Common myeloid progenitor, CD34-positive (primary cell): Measurements from ENCODE around the gene COL4A2.

ENCODE experiments used
- CTCF ChIA-PET: fragments of 350-600 bp; sonication (Branson Sonifier 250); formaldehyde crosslinking; loops from one replicate; lab custom pipeline; 2021; ENCODE audit warnings: antibody characterized with exemption; lab: Charles Lee
- POLR2A ChIA-PET: fragments of 350-600 bp; sonication (Branson Sonifier 250); formaldehyde crosslinking; loops from one replicate; lab custom pipeline; 2021; ENCODE audit warnings: antibody characterized with exemption; lab: Charles Lee
- DNase-seq, 3 donors: peaks; one replicate each; pipeline versions ENCODE4 v3.0.0 to v3.0.0-alpha.2; 2013
- H3K27ac ChIP-seq, 2 experiments: 1 replicate in 1 of 2; 2 replicates in 1 of 2; pipeline ENCODE4 v1.7.0; 2013; ENCODE audit warnings: inconsistent platforms in 2 of 2, low read length in 2 of 2, mild to moderate bottlenecking in 2 of 2, low read depth in 1 of 2, moderate library complexity in 1 of 2; ENCODE audit not compliant: severe bottlenecking in 2 of 2, insufficient read depth in 1 of 2, poor library complexity in 1 of 2
- H3K27me3 ChIP-seq, 5 experiments: replicated peaks in 2 of 5; 1 replicate in 3 of 5; 2 replicates in 2 of 5; pipeline versions ENCODE4 v1.6.1 to v1.7.0; 2013; ENCODE audit warnings: low read length in 4 of 5, mild to moderate bottlenecking in 2 of 5, moderate library complexity in 2 of 5, inconsistent platforms in 1 of 5; ENCODE audit not compliant: insufficient read depth in 5 of 5, control insufficient read depth in 4 of 5
- H3K36me3 ChIP-seq, 4 experiments: 1 replicate in 2 of 4; 2 replicates in 2 of 4; pipeline versions ENCODE4 v1.6.1 to v1.7.0; 2013; ENCODE audit warnings: low read length in 3 of 4, control low read depth in 1 of 4, mild to moderate bottlenecking in 1 of 4; ENCODE audit not compliant: control insufficient read depth in 4 of 4, insufficient read depth in 4 of 4
- H3K4me1 ChIP-seq, 4 experiments: 1 replicate in 3 of 4; 2 replicates in 1 of 4; pipeline versions ENCODE4 v1.6.1 to v1.7.1; 2013; ENCODE audit warnings: low read length in 3 of 4, mild to moderate bottlenecking in 3 of 4, control low read depth in 1 of 4, inconsistent platforms in 1 of 4, moderate library complexity in 1 of 4; ENCODE audit not compliant: control insufficient read depth in 4 of 4, insufficient read depth in 4 of 4; ENCODE audit errors: control extremely low read depth in 1 of 4
- H3K4me3 ChIP-seq, 7 experiments: 1 replicate in 4 of 7; 2 replicates in 3 of 7; pipeline versions ENCODE4 v1.5.1 to v1.7.0; 2013; ENCODE audit warnings: mild to moderate bottlenecking in 7 of 7, low read length in 6 of 7, moderate library complexity in 6 of 7, inconsistent platforms in 2 of 7, low read depth in 2 of 7, control low read depth in 1 of 7; ENCODE audit not compliant: insufficient read depth in 4 of 7, control insufficient read depth in 1 of 7; ENCODE audit errors: extremely low read depth in 1 of 7
- H3K9me3 ChIP-seq, 5 experiments: 1 replicate in 4 of 5; 2 replicates in 1 of 5; pipeline versions ENCODE4 v1.6.1 to v1.7.1; 2013; ENCODE audit warnings: low read length in 4 of 5, mild to moderate bottlenecking in 2 of 5, inconsistent platforms in 1 of 5, low read depth in 1 of 5, moderate library complexity in 1 of 5; ENCODE audit not compliant: control insufficient read depth in 4 of 5, insufficient read depth in 2 of 5; ENCODE audit errors: control extremely low read depth in 1 of 5
- WGBS: methylation state at CpG from one replicate; pipeline ENCODE4 v1.1.5; 2013; ENCODE audit not compliant: insufficient coverage; 5-methylcytosine and 5-hydroxymethylcytosine counted together

The COL4A2 gene

DNA sequence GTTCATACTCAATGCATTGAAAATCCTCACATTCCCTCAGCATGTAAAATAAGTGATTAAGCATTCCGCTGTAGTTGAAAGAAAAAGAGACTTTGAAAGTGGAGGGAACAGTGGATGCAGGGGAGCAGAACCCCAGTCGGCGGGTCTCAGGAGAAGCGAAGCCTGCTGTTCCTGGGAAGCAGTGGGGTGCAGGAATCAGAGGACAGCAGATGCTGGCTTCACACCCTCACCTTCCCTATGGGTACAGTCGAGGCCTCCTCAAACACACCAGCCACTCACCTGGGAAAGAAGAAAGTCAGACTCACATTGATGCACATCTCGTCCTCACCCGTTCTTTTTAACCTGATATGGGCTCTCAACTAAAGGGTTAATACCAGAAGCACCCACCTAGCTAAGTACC is 38.2 kb downstream of the COL4A2 start:
- Histone ChIP-seq H3K27ac (no peak overlapping the region), H3K9me3 (no peaks in the 10 kb centered on the region), H3K4me3 (no peak overlapping the region), H3K4me1 (peaks cover 0 to 12% (median 9%) of the 10 kb centered on the region in 4 experiments), H3K27me3 (peaks cover 4 to 72% (median 25%) of the 10 kb centered on the region in 5 experiments), H3K36me3 (no peaks in the 10 kb centered on the region)
- POLR2A ChIA-PET: no interaction called here
- DNase-seq: no peak
- CTCF ChIA-PET: no interaction called here
- 97% methylated on average over 4 of the region's 7 CpGs for WGBS

DNA sequence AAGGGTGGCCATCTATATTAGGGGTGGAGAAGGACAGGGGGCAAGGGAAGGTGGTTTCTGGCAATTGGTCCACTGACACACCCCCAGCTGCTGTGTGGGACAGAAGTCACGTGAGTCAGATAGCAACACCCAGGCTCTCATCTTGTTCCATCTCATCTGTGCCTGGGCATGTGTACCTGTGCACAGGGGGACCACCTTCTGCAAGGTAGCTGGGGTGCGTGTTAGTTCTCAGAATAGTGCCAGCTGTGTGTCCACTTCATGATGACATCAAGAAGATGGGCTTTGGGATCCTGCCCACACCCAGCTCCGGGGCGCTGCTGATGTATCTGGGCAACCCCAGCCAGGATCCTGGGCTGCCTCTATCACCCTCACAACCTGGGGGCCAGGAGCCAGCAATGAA is 38.6 kb downstream of the COL4A2 start:
- ChIA-PET CTCF (no interaction called here), POLR2A (no interaction called here)
- Histone ChIP-seq H3K4me1 (peaks cover 0 to 8% (median 5%) of the 10 kb centered on the region in 4 experiments), H3K9me3 (no peaks in the 10 kb centered on the region), H3K36me3 (no peaks in the 10 kb centered on the region), H3K4me3 (no peak overlapping the region), H3K27ac (no peak overlapping the region), H3K27me3 (peaks cover 4 to 68% (median 24%) of the 10 kb centered on the region in 5 experiments)
- DNase-seq: no peak
- 100% methylated on average over 2 of the region's 4 CpGs for WGBS

DNA sequence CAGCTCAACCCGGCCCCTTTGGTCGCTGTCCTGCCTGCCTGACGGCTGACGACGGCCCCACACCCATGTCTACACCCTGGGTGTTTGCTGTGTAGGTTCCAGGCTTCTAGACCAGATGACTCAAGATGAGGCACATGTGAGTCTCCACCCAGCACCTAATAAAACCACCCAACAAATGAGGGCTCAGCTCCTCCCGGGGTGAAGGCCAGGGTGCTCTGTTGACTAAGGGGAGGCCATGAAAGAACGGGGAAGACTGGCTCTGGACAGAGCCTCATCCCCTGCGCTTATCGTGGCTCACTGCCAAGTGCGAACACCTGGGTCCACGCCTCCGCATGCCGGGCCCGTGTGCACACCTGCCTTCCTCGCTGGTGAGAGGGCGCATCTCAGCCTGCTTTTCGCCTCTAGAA is 39.6 kb downstream of the COL4A2 start:
- ChIA-PET POLR2A (no interaction called here), CTCF (no interaction called here)
- Histone ChIP-seq H3K27ac (no peak overlapping the region), H3K27me3 (peaks cover 4 to 58% (median 24%) of the 10 kb centered on the region in 5 experiments), H3K4me1 (no peaks in the 10 kb centered on the region), H3K9me3 (no peaks in the 10 kb centered on the region), H3K4me3 (no peak overlapping the region), H3K36me3 (no peaks in the 10 kb centered on the region)
- no peak for DNase-seq
- 100% methylated on average over 10 of the region's 17 CpGs for WGBS

DNA sequence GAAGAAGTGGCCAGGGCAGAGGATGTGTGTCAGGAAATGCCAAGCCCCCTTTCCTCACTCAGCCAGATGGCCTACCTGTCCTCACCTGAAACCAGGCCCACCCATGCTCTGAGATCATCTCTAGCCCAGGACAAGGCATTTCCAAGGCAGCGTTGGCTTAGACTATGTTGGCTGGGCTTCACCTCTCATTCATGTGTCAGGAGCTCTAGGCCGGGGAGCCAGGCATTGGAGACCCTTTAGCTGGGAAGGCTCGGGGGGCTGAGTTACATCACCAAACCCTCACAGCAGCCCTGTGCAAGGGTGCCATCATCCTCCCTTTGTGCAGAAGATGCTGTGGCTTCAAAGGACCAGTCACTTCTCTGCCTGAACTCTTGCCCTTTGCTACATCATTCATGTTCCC is 40.0 kb downstream of the COL4A2 start:
- ChIA-PET POLR2A (no interaction called here), CTCF (no interaction called here)
- no peaks in the 10 kb centered on the region for H3K9me3 ChIP-seq
- H3K4me3 ChIP-seq: no peak overlapping the region
- no peak overlapping the region for H3K27ac ChIP-seq
- no peaks in the 10 kb centered on the region for H3K36me3 ChIP-seq
- 100% methylated on average over 1 of the region's 3 CpGs for WGBS
- peaks cover 4 to 54% (median 25%) of the 10 kb centered on the region in 5 experiments for H3K27me3 ChIP-seq
- DNase-seq: no peak
- H3K4me1 ChIP-seq: no peaks in the 10 kb centered on the region

DNA sequence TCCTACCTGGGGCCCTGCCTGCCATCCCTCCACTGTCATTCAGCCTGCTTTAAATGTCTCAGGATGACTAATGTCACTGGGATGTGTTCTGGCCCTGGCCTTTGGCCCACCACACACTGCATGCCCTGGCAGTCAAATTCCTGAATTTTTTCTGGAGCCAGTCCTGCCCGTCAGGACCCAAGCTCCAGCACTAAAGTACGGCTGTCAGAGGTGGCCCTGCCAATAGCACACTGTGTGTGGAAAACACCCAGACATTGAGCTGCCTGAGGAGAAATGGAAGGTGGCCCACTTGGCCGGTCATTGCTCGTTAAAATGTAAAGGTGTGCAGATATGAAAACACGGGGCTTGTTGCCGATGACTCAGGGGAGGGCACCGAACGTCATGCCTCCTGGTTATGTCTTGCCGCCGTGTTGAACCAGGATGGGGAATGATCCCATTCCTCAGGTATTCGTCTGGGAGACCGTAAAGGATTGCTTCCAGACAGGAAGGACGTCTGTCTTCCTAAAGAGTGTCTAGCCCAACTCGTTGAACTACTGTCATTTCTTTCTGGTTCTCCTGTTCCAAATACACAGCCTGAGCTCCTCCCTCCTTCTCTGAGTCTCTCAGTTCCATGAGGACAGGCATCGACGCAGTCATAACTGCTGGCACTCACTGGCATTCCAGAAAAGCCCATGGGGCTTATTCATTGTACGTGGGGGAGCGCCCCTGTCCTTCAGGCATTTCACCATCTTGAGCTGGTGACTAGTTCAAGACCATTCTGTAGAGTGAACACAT is 40.6 kb downstream of the COL4A2 start:
- ChIA-PET POLR2A (no interaction called here), CTCF (no interaction called here)
- Histone ChIP-seq H3K4me3 (no peak overlapping the region), H3K27me3 (peaks cover 4 to 50% (median 20%) of the 10 kb centered on the region in 5 experiments), H3K9me3 (no peaks in the 10 kb centered on the region), H3K4me1 (no peaks in the 10 kb centered on the region), H3K27ac (no peak overlapping the region), H3K36me3 (no peaks in the 10 kb centered on the region)
- DNase-seq: no peak
- 85% methylated on average over 18 of the region's 18 CpGs for WGBS

DNA sequence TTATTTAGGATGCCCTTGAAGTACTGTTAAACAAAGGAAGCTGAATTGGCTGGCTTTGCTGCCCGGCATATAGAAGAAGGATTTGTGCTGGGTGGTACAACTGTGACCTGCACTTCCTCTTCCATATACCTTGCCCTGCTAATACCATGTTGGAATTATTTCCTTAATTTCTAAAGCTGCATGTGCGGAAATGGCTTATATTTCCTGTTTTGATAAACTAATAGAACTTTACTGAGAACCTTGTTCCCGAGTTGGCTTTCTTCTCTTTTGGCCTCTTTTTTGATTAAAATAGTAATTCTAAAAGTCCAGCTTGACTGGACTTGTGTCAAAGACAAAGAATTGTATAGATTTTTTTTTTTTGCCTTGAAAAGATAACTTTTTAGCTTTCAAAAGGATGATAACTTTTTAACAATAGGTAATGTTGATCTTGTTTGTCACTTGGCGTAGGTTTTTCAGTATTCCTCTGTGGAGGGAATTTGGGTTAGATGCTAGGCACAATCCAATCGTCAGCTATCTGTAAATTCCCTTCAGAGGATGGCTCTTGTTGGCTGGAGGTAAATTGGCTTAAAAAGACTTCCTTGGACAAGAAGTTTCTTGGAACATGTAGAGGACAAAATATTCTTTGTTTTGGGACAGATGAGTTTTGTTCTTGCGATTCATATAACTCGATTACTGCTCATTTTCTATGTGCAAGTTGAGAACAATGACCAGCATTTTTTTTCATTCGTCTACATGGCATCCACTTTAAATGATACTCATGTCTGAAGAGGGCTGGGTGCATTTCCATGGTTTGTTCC is 41.4 kb downstream of the COL4A2 start:
- CTCF ChIA-PET: no interaction called here
- no peak overlapping the region for H3K4me3 ChIP-seq

DNA sequence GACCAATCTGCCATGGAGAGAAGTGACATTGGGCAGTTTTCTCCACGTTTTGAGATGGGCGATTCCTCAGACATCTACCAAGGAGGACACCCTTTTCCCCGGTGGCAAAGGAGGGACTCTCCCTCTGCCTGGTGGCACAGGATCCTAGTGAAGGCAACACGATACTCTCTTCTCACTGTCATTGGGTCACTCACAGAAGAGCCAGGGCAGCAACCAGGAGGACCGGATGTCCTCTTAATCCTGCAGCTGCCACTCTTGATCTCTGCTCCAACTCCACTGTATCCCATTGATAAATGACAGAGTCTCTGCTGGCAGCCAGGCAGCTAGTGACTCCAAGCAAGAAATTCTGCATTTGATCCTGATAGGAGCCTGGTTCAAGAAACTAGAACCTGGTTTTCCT is 42.2 kb downstream of the COL4A2 start:
- Histone ChIP-seq H3K4me1 (no peaks in the 10 kb centered on the region), H3K27me3 (peaks cover 1 to 39% (median 15%) of the 10 kb centered on the region in 5 experiments), H3K36me3 (no peaks in the 10 kb centered on the region), H3K9me3 (no peaks in the 10 kb centered on the region), H3K27ac (no peak overlapping the region), H3K4me3 (no peak overlapping the region)
- POLR2A ChIA-PET: no interaction called here
- WGBS: 100% methylated on average over 5 of the region's 5 CpGs
- CTCF ChIA-PET: no interaction called here
- DNase-seq: no peak

More for the DNA sequence above, 41.4 kb downstream of the COL4A2 start:
- peaks cover 4 to 42% (median 18%) of the 10 kb centered on the region in 5 experiments for H3K27me3 ChIP-seq
- 83% methylated on average over 6 of the region's 8 CpGs for WGBS
- H3K36me3 ChIP-seq: no peaks in the 10 kb centered on the region
- POLR2A ChIA-PET: no interaction called here
- DNase-seq: no peak
- H3K9me3 ChIP-seq: no peaks in the 10 kb centered on the region
- no peaks in the 10 kb centered on the region for H3K4me1 ChIP-seq
- no peak overlapping the region for H3K27ac ChIP-seq
